Naive B cell (primary cell): ENCODE results near the gene FILIP1. TPM values are rescaled to one million over a fixed set of nuclear protein-coding genes. Genes with fewer than 3 reads are reported as not detected.

Source experiments
- ATAC-seq, 2 donors: fragments of 150-1000 bp; cut with Tn5 transposase; 2 replicates each; pipeline ENCODE4 v1.10.0; 2021; ENCODE audit warnings: low read depth in 2 of 2, mild to moderate bottlenecking in 2 of 2, moderate library complexity in 2 of 2
- DNase-seq: peaks from one replicate; pipeline ENCODE4 v3.0.0; 2022
- H3K27ac Mint-ChIP-seq, 6 donors: one replicate each; pipeline ENCODE4 v1.8.0; 2020 to 2022; ENCODE audit warnings: mild to moderate bottlenecking in 6 of 6, mixed read lengths in 6 of 6, moderate library complexity in 5 of 6, inconsistent platforms in 2 of 6
- H3K27me3 Mint-ChIP-seq, 3 donors: one replicate each; pipeline ENCODE4 v1.8.0; 2021 to 2022; ENCODE audit warnings: mixed read lengths in 3 of 3, mild to moderate bottlenecking in 1 of 3
- H3K36me3 Mint-ChIP-seq, 2 donors: one replicate each; pipeline ENCODE4 v1.8.0; 2020 to 2022; ENCODE audit warnings: mixed read lengths in 2 of 2, inconsistent platforms in 1 of 2, mild to moderate bottlenecking in 1 of 2
- H3K4me1 Mint-ChIP-seq, 3 donors: one replicate each; pipeline ENCODE4 v1.8.0; 2020 to 2022; ENCODE audit warnings: mixed read lengths in 3 of 3, inconsistent platforms in 1 of 3, mild to moderate bottlenecking in 1 of 3, moderate library complexity in 1 of 3
- H3K4me3 Mint-ChIP-seq, 8 donors: one replicate each; pipeline ENCODE4 v1.8.0; 2020 to 2022; ENCODE audit warnings: mild to moderate bottlenecking in 8 of 8, mixed read lengths in 8 of 8, moderate library complexity in 8 of 8, inconsistent platforms in 2 of 8
- H3K9me3 Mint-ChIP-seq, 7 donors: one replicate each; pipeline ENCODE4 v1.8.0; 2020 to 2022; ENCODE audit warnings: mixed read lengths in 7 of 7, mild to moderate bottlenecking in 5 of 7, inconsistent platforms in 2 of 7, moderate library complexity in 1 of 7
- polyA plus RNA-seq, 6 donors: library from polyadenylated mRNA; unstranded; fragments of 300-500 nt; fragmentation: Illumina TruSeq; gene quantifications; one replicate each; pipeline ENCODE4 v1.2.3, GENCODE V29; 2021; ENCODE audit warnings: low read depth in 6 of 6

FILIP1 gene
- polyA plus RNA-seq, 6 donors from 2014 or later: not detected

DNA sequence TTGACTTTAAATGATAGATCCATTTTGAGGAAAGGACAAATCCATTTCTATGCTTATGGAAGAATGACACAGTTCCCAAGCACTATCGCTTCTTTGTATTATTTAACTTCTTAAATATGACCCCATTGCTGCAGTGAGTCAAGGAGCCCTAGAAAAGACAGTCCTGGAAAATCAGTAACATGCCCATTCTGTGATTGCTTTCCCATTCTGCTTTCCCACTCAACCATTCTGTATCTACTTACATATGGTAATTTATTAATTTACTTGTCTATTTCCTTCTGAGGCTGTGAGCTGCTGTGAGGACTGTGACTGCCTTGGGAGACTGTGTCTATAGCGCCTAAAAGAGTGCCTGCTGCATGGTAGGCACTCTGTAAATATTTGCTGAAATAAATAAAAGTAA lies 123.6 kb downstream of the FILIP1 start:
- no peak for DNase-seq
- ATAC-seq: no peak
- H3K36me3 Mint-ChIP-seq: no peaks in the 10 kb centered on the region
- H3K27me3 Mint-ChIP-seq: peaks cover 0 to 6% (median 5%) of the 10 kb centered on the region in 3 donors
- H3K4me1 Mint-ChIP-seq: no peaks in the 10 kb centered on the region
- no peak overlapping the region for H3K27ac Mint-ChIP-seq
- no peak overlapping the region for H3K4me3 Mint-ChIP-seq
- peaks cover 1 to 12% (median 6%) of the 10 kb centered on the region in 7 donors for H3K9me3 Mint-ChIP-seq

DNA sequence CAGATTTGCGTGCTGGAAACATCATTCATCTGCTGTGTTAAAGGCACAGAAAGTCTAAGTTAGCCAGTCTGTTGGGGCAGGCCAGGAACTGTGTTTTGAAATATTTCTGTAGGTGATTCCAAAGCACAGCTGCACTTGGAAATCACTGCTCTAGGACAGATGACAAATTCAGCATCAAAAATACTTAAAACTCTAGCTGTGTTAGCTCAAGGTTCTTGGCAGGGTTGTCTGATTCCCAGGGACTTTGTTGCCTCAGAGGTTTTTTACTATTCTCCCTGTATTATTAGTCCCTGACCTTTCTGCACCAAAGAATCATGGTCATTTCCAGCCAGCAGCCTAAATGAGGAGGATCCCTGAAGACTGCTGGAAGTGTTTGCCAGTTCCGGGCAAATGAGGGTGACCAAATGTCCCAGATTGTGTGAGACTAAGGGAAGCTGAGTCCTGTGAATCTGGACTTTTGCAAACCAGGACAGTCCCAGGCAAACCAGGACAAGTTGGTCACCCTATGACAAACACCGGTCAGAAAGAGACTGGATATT lies 124.7 kb downstream of the FILIP1 start:
- no peak for ATAC-seq
- no peaks in the 10 kb centered on the region for H3K36me3 Mint-ChIP-seq

DNA sequence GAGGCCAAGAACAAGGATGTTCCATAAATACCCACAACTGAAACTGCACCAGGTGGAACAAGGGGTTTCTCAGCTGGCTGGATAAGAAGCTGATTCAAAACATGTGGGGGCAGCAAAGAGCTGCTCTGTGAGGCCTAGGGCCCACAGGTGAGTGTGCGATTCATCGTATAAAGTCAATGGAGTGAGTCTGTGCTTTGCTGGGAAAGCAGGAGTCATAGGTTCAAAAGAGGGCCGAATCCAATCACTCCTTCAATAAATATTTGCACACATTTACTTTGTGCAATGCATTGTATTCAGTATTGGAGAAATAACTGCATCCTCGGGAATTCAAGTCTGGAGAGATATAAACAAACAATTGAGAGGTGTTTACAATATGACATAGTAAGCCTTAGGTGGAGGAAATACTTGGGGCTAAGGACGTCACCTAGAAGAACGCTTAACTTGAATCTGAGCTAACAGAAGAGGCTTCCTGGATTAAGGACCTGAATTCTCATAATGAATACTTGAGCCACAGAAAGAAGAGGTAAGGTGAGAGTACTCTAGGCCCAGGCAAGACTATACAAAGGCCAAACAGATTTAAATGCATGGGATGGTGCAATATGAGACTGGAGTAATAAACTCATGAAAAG lies 125.3 kb downstream of the FILIP1 start:
- no peak for DNase-seq
- H3K4me3 Mint-ChIP-seq: no peak overlapping the region
- no peak overlapping the region for H3K27ac Mint-ChIP-seq
- H3K9me3 Mint-ChIP-seq: peaks cover 1 to 12% (median 4%) of the 10 kb centered on the region in 7 donors
- no peaks in the 10 kb centered on the region for H3K27me3 Mint-ChIP-seq
- ATAC-seq: no peak
- no peaks in the 10 kb centered on the region for H3K4me1 Mint-ChIP-seq
- no peaks in the 10 kb centered on the region for H3K36me3 Mint-ChIP-seq

More for the DNA sequence above, 124.7 kb downstream of the FILIP1 start:
- Mint-ChIP-seq H3K4me3 (no peak overlapping the region), H3K27me3 (no peaks in the 10 kb centered on the region), H3K27ac (no peak overlapping the region), H3K9me3 (peaks cover 1 to 12% (median 4%) of the 10 kb centered on the region in 7 donors), H3K4me1 (no peaks in the 10 kb centered on the region)
- DNase-seq: no peak

DNA sequence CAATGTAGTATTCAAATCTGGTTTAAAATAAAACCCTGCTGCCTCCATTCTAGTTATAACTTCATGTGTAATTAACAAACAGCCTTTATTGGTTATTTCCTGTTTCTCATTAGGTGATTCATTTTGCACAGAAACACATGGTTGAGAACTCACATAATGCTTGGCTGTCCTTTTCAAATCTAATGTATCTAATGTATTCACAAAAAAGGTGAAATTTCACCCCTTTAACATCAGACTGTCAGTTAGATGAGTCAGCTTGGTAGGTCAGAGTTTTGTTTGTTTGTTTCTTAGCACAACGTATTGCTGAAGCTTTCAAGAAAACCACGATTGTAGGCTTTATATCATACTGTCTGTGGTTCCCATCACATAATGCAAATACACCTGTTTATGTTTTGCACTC lies 130.3 kb downstream of the FILIP1 start:
- DNase-seq: no peak
- no peak for ATAC-seq
- Mint-ChIP-seq H3K9me3 (no peaks in the 10 kb centered on the region), H3K4me3 (no peak overlapping the region), H3K4me1 (no peaks in the 10 kb centered on the region), H3K36me3 (no peaks in the 10 kb centered on the region), H3K27me3 (peaks cover 2 to 9% (median 6%) of the 10 kb centered on the region in 3 donors), H3K27ac (no peak overlapping the region)

DNA sequence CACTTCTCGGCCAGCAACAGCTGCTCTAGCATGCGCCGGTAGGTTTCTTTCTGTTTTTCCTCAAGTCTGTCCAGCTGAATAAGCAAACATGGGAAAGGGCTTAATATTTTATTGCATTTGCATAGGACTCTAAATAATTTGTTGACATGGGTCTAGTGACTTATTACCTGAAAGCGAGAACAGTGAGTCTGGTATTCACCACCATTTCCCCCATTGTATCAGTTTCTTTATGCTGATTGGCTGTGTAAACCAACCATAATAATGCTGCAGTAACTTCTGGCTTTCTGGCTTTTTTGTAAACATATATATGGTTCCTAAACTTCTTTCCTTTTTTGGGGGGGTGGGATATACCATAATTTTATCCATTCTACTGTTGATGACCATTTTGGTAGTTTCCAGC lies 140.0 kb downstream of the FILIP1 start:
- H3K9me3 Mint-ChIP-seq: no peaks in the 10 kb centered on the region
- H3K4me1 Mint-ChIP-seq: no peaks in the 10 kb centered on the region
- ATAC-seq (no peak), DNase-seq (no peak)
- H3K4me3 Mint-ChIP-seq: no peak overlapping the region
- H3K36me3 Mint-ChIP-seq: no peaks in the 10 kb centered on the region
- H3K27me3 Mint-ChIP-seq: peaks cover 7 to 39% (median 28%) of the 10 kb centered on the region in 3 donors
- no peak overlapping the region for H3K27ac Mint-ChIP-seq

DNA sequence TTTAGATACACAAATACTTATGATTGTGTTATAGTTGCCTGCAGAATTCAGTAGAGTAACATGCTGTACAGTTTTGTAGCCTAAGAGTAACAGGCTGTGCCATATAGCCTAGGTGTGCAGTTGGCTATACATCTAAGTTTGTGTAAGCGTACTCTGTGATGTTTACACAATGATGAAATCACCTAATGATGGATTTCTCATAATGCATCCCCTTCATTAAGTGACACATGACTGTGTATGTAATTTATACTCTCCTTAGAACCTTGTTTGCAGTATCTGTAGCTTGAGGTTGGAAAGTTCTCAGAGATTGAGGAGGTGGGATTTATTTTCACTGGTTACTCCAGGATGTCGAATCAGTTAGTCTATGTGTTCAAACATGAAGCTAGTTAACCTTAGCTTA lies 142.0 kb downstream of the FILIP1 start:
- Mint-ChIP-seq H3K36me3 (no peaks in the 10 kb centered on the region), H3K27ac (no peak overlapping the region), H3K4me3 (no peak overlapping the region), H3K4me1 (no peaks in the 10 kb centered on the region), H3K27me3 (peaks cover 12 to 42% (median 37%) of the 10 kb centered on the region in 3 donors), H3K9me3 (no peaks in the 10 kb centered on the region)
- ATAC-seq (no peak), DNase-seq (no peak)

DNA sequence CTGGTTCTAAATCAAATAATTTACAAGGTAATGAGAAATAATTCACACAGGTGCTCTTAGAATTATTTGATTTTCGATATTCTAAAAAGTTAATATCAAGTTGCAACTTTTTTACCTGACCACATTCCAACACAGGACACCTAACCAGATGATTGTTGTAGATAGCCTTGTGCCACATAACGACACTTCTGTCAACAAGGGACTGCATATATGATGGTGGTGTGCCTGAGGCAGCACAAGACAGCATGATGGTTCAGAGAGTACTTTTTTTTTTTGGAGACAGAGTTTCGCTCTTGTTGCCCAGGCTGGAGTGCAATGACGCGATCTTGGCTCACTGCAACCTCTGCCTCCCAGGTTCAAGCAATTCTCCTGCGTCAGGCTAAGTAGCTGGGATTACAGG lies 142.8 kb downstream of the FILIP1 start:
- Mint-ChIP-seq H3K9me3 (no peaks in the 10 kb centered on the region), H3K27ac (no peak overlapping the region), H3K27me3 (peaks cover 14 to 39% (median 36%) of the 10 kb centered on the region in 3 donors), H3K4me3 (no peak overlapping the region), H3K36me3 (no peaks in the 10 kb centered on the region), H3K4me1 (no peaks in the 10 kb centered on the region)
- no peak for ATAC-seq
- DNase-seq: no peak

DNA sequence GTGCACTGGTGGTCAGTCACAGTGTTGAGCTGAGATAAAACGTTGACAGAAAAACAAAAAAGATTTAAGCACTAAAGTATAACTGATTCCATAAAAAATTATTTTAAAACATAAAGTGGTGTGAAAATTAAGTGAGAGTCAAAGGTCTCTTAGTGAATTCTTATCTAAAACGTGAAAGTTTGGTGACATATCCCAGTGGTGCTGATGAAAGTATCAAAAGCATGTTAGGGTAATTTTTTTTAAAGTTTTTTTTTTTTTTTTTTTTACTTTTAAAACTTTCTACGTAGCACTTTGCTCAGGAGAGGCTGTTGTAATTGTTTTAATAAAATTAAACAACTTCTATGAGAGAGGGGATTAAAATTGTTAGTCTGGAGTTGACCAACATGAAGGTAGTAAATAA lies 143.4 kb downstream of the FILIP1 start:
- no peaks in the 10 kb centered on the region for H3K4me1 Mint-ChIP-seq
- no peak for ATAC-seq
- no peak for DNase-seq
- no peak overlapping the region for H3K4me3 Mint-ChIP-seq
- H3K27me3 Mint-ChIP-seq: peaks cover 14 to 37% (median 37%) of the 10 kb centered on the region in 3 donors
- no peaks in the 10 kb centered on the region for H3K9me3 Mint-ChIP-seq
- no peaks in the 10 kb centered on the region for H3K36me3 Mint-ChIP-seq
- no peak overlapping the region for H3K27ac Mint-ChIP-seq

DNA sequence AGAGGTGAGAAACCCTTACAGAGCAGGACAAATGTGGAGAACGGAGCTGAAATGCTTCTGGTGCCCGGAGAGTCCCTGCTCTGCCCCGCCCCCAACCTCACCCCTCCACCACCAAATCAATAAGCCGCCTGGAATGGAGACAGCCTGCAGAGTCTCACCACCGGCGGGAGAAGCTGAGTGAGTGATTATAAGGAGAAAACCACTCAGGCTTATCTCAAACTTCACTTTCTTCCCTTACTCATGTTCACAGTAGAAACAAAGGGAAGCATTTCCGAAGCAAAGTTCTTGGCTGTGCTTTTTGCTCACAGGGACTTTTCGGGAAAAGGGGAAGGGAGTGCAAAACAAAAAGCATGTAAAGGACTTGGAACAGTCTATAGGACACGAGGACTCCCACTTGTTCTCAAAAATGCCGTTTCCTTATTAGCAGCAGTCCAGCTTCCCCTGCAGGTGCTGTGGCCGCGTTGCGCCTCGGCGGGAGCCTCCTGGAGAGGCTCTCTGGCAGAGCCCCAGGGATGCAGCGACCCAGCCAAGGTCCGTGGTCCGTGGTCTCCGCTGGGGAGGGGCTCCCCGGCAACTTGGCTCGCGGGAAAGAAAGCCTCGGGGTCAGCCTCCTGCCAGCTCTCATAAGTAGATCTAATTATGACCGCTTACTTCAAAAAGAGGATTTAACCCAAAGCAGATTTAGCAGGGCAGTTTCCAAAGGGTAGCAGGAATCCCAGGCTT lies 144.2 kb downstream of the FILIP1 start:
- no peak overlapping the region for H3K4me3 Mint-ChIP-seq
- H3K27me3 Mint-ChIP-seq: peaks cover 14 to 37% (median 35%) of the 10 kb centered on the region in 3 donors
- no peak for ATAC-seq

DNA sequence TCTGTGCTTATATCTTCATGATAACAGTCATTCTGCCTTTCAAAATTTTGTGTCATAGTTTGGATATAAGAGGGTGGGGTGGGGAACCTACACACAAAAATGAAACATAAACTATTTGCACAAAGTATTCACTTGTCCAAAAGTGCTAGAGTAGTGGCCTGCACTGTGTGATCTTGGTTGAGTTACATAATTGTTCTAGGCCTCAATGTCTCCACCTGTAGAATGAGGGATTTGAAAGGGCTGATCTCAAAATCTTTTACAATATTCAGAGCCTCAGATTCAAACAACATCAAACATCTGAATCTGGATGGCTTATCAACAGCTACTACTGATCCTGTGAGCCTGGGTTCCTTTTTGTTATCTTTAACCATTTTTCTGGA lies 144.7 kb downstream of the FILIP1 start:
- Mint-ChIP-seq H3K4me1 (no peaks in the 10 kb centered on the region), H3K9me3 (no peaks in the 10 kb centered on the region), H3K4me3 (no peak overlapping the region), H3K36me3 (no peaks in the 10 kb centered on the region), H3K27me3 (peaks cover 14 to 37% (median 34%) of the 10 kb centered on the region in 3 donors), H3K27ac (no peak overlapping the region)
- DNase-seq (no peak), ATAC-seq (no peak)

More for the DNA sequence above, 144.2 kb downstream of the FILIP1 start:
- no peaks in the 10 kb centered on the region for H3K36me3 Mint-ChIP-seq
- no peak overlapping the region for H3K27ac Mint-ChIP-seq
- no peaks in the 10 kb centered on the region for H3K4me1 Mint-ChIP-seq
- no peaks in the 10 kb centered on the region for H3K9me3 Mint-ChIP-seq
- no peak for DNase-seq

DNA sequence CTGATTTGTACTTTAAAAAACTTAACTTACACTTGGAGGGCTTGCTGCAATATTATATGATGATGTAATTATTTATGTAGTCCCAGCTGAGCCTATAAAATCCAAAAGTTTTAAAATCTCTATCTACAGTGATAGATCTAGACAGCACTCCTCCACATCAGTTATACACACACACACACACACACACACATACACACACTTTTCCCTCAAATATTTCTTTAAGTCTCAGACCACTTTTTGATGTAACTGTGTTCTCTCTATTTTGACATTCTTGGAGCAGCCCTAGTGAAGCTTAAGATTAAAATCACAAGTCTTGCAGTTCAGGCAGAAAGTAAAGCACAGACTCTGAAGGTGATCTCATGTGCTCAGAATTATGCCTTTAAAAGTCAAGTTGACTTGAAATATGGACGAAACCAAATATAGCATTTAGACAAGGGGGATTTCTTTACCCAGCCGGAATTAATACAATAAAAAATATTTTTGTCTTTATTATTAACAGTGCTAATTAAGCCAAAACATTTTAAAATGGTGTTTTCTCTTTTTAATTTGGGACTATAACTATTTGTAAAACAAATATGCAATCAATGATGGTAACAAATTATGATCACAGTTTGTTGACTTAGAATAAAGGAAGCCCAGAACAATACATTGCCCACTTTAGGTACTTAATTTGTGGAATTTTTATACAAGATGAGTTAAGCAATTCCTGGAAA lies 145.5 kb downstream of the FILIP1 start:
- Mint-ChIP-seq H3K4me3 (no peak overlapping the region), H3K36me3 (no peaks in the 10 kb centered on the region), H3K9me3 (no peaks in the 10 kb centered on the region), H3K27me3 (peaks cover 17 to 35% (median 26%) of the 10 kb centered on the region in 3 donors), H3K4me1 (no peaks in the 10 kb centered on the region), H3K27ac (no peak overlapping the region)
- DNase-seq (no peak), ATAC-seq (no peak)

DNA sequence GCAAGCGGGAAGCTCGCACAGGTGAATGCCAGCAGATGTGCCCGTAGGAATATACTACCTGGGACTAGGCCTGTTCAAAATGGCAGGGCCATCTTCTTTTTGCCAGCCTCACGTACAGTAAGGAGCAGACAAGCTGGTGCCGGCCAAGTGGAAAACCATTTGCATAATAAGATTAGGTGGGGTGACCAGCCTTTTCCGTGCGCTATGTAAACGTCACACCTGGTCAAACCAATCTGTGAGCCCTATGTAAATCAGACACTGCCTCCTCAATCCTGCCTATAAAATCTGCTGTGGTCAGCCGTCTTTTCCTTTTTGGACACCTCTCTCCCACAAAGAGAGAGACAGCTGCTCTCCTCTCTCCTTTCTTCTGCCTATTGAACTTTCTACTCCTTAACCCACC lies 148.2 kb downstream of the FILIP1 start:
- H3K36me3 Mint-ChIP-seq: no peaks in the 10 kb centered on the region

DNA sequence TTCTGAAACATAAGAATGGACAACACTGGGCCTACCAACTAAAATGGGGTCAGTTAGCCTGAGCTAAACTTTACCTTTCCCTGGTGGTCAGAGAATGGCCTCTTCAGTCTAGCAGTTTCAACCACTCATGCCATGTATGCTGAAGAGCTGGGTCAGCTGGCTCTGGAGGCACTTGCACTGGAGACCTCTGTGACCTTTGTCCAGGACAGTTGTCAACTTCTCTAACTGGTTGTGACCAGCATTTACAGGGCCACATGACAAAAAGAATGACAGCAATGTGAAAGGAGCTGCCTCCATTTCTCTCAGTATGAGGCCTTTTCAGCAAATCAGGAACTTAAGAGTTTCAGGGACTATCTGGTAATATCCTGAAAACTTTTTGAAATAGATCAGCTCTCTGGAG lies 149.1 kb downstream of the FILIP1 start:
- Mint-ChIP-seq H3K4me1 (no peaks in the 10 kb centered on the region), H3K27me3 (peaks cover 22 to 23% (median 23%) of the 10 kb centered on the region in 3 donors), H3K4me3 (no peak overlapping the region), H3K9me3 (no peaks in the 10 kb centered on the region), H3K36me3 (no peaks in the 10 kb centered on the region), H3K27ac (no peak overlapping the region)
- ATAC-seq (no peak), DNase-seq (no peak)

More for the DNA sequence above, 148.2 kb downstream of the FILIP1 start:
- H3K4me1 Mint-ChIP-seq: no peaks in the 10 kb centered on the region
- H3K27ac Mint-ChIP-seq: no peak overlapping the region
- H3K4me3 Mint-ChIP-seq: no peak overlapping the region
- DNase-seq (no peak), ATAC-seq (no peak)
- H3K27me3 Mint-ChIP-seq: peaks cover 22 to 28% (median 23%) of the 10 kb centered on the region in 3 donors
- no peaks in the 10 kb centered on the region for H3K9me3 Mint-ChIP-seq
